ENCODE data around the gene ZIC1. TPM values are rescaled to one million over a fixed set of nuclear protein-coding genes. Genes with fewer than 3 reads are reported as not detected.

ZIC1 gene
- total RNA-seq, 1 experiment from 2014 or later = not detected

- Mint-ChIP-seq H3K4me1 (ENCODE audit: low read depth, unreplicated experiment) (no peaks in the 10 kb centered on the region), H3K9me3 (ENCODE audit: low read depth, unreplicated experiment) (peaks cover 7% of the 10 kb centered on the region), H3K27ac (ENCODE audit: unreplicated experiment) (no peak overlapping the region), H3K27me3 (ENCODE audit: unreplicated experiment) (no peaks in the 10 kb centered on the region), H3K36me3 (ENCODE audit: insufficient read depth, unreplicated experiment) (peaks cover 4% of the 10 kb centered on the region), H3K4me3 (ENCODE audit: low read depth, unreplicated experiment) (no peak overlapping the region)
- intact Hi-C loops (cut with micrococcal nuclease; ENCODE audit: unreplicated experiment) = loop anchor here (5.0 kb wide), 1 partner anchor 199 kb away; no protein-coding TSS in a partner anchor
- CTCF ChIA-PET = interaction anchor here (0.8 kb wide), 1 partner anchor 12 kb away, joined by 3 read pairs; no protein-coding TSS in a partner anchor
- no peak for TF ChIP-seq CTCF (IDR thresholded peaks at IDR 0.05; ENCODE audit: unreplicated experiment)
- no peak for DNase-seq
- no TSS peak for BruUV-seq (replicated peaks)
These were observed 9.2 kb downstream of the ZIC1 start for GRCh38 chr3:147418371-147418781.

GRCh38 chr3:147418808-147419701, 9.9 kb downstream of the ZIC1 start:
- no peaks in the 10 kb centered on the region for H3K4me1 Mint-ChIP-seq (ENCODE audit: low read depth, unreplicated experiment)
- no peak for TF ChIP-seq CTCF (IDR thresholded peaks at IDR 0.05; ENCODE audit: unreplicated experiment)
- CTCF ChIA-PET = no interaction called here
- BruUV-seq (replicated peaks) = no TSS peak
- no peak for DNase-seq
- no peak overlapping the region for H3K27ac Mint-ChIP-seq (ENCODE audit: unreplicated experiment)
- no peak overlapping the region for H3K4me3 Mint-ChIP-seq (ENCODE audit: low read depth, unreplicated experiment)
- no peaks in the 10 kb centered on the region for H3K27me3 Mint-ChIP-seq (ENCODE audit: unreplicated experiment)
- no peaks in the 10 kb centered on the region for H3K36me3 Mint-ChIP-seq (ENCODE audit: insufficient read depth, unreplicated experiment)
- H3K9me3 Mint-ChIP-seq (ENCODE audit: low read depth, unreplicated experiment) = peaks cover 6% of the 10 kb centered on the region
- intact Hi-C loops (cut with micrococcal nuclease; ENCODE audit: unreplicated experiment) = loop anchor here (5.0 kb wide), 1 partner anchor 198 kb away; no protein-coding TSS in a partner anchor

GRCh38 chr3:147419781-147420224, 10.6 kb downstream of the ZIC1 start:
- H3K27ac Mint-ChIP-seq (ENCODE audit: unreplicated experiment) = no peak overlapping the region
- BruUV-seq (replicated peaks) = no TSS peak
- CTCF ChIA-PET = no interaction called here
- intact Hi-C loops (cut with micrococcal nuclease; ENCODE audit: unreplicated experiment) = loop anchor here (5.0 kb wide), 1 partner anchor 197 kb away; no protein-coding TSS in a partner anchor
- H3K9me3 Mint-ChIP-seq (ENCODE audit: low read depth, unreplicated experiment) = peaks cover 6% of the 10 kb centered on the region
- no peak for TF ChIP-seq CTCF (IDR thresholded peaks at IDR 0.05; ENCODE audit: unreplicated experiment)
- no peak for DNase-seq
- no peaks in the 10 kb centered on the region for H3K27me3 Mint-ChIP-seq (ENCODE audit: unreplicated experiment)
- H3K4me1 Mint-ChIP-seq (ENCODE audit: low read depth, unreplicated experiment) = no peaks in the 10 kb centered on the region
- H3K36me3 Mint-ChIP-seq (ENCODE audit: insufficient read depth, unreplicated experiment) = no peaks in the 10 kb centered on the region
- no peak overlapping the region for H3K4me3 Mint-ChIP-seq (ENCODE audit: low read depth, unreplicated experiment)

- H3K9me3 Mint-ChIP-seq (ENCODE audit: low read depth, unreplicated experiment) = peaks cover 6% of the 10 kb centered on the region
- no peaks in the 10 kb centered on the region for H3K4me1 Mint-ChIP-seq (ENCODE audit: low read depth, unreplicated experiment)
- DNase-seq = no peak
- intact Hi-C loops (cut with micrococcal nuclease; ENCODE audit: unreplicated experiment) = no loop called here
- H3K27ac Mint-ChIP-seq (ENCODE audit: unreplicated experiment) = no peak overlapping the region
- CTCF ChIA-PET = no interaction called here
- no peaks in the 10 kb centered on the region for H3K27me3 Mint-ChIP-seq (ENCODE audit: unreplicated experiment)
- no peak for TF ChIP-seq CTCF (IDR thresholded peaks at IDR 0.05; ENCODE audit: unreplicated experiment)
- no peak overlapping the region for H3K4me3 Mint-ChIP-seq (ENCODE audit: low read depth, unreplicated experiment)
- BruUV-seq (replicated peaks) = no TSS peak
- H3K36me3 Mint-ChIP-seq (ENCODE audit: insufficient read depth, unreplicated experiment) = no peaks in the 10 kb centered on the region
These were observed 11.4 kb downstream of the ZIC1 start for GRCh38 chr3:147420353-147421183.

All from Calu3 (cell line).